OCI-LY1 (cell line): ENCODE data around the gene COL6A3.

Experiments
- H2AFZ ChIP-seq: fragments of 200-600 bp; sonication (generic), shearing (Covaris generic); 2 replicates; pipeline ENCODE4 v1.6.0; 2014; ENCODE audit warnings: antibody characterized with exemption, mild to moderate bottlenecking, low read length
- H3F3A ChIP-seq: fragments of 200-600 bp; sonication (generic), shearing (Covaris generic); 2 replicates; pipeline ENCODE4 v1.6.0; 2014; ENCODE audit warnings: mild to moderate bottlenecking, antibody characterized with exemption, low read length, moderate library complexity; ENCODE audit not compliant: insufficient read depth
- H3K27ac ChIP-seq: fragments of 200-600 bp; sonication (generic); 2 replicates; pipeline ENCODE4 v1.5.1; 2014; ENCODE audit warnings: low read length, mixed run types, mild to moderate bottlenecking, low read depth; ENCODE audit not compliant: poor library complexity, severe bottlenecking
- H3K27me3 ChIP-seq: fragments of 200-600 bp; sonication (generic); 2 replicates; pipeline ENCODE4 v1.6.0; 2014; ENCODE audit warnings: antibody characterized with exemption, mild to moderate bottlenecking, low read length, moderate library complexity; ENCODE audit not compliant: insufficient read depth
- H3K36me3 ChIP-seq: fragments of 200-600 bp; sonication (generic); 2 replicates; pipeline ENCODE4 v1.6.1; 2014; ENCODE audit warnings: mild to moderate bottlenecking, antibody characterized with exemption, low read length, moderate library complexity, mixed read lengths; ENCODE audit not compliant: insufficient read depth
- H3K4me1 ChIP-seq: fragments of 200-600 bp; sonication (generic); 2 replicates; pipeline ENCODE4 v1.5.1; 2014; ENCODE audit warnings: mild to moderate bottlenecking, low read length, moderate library complexity; ENCODE audit not compliant: insufficient read depth, severe bottlenecking
- H3K4me2 ChIP-seq: fragments of 200-600 bp; sonication (generic), shearing (Covaris generic); 2 replicates; pipeline ENCODE4 v1.6.1; 2014; ENCODE audit warnings: low read length
- H3K4me3 ChIP-seq: fragments of 200-600 bp; sonication (generic); 2 replicates; pipeline ENCODE4 v1.5.1; 2014; ENCODE audit warnings: low read length, low read depth, mild to moderate bottlenecking, mixed read lengths; ENCODE audit not compliant: poor library complexity, severe bottlenecking
- H3K79me2 ChIP-seq: fragments of 200-600 bp; shearing (Covaris generic); 2 replicates; pipeline ENCODE4 v1.6.1; 2016; ENCODE audit warnings: mixed run types, low read length, mixed read lengths; ENCODE audit not compliant: insufficient read depth
- H3K9ac ChIP-seq: fragments of 200-600 bp; sonication (generic), shearing (Covaris generic); 2 replicates; pipeline ENCODE4 v1.6.1; 2014; ENCODE audit warnings: mild to moderate bottlenecking, low read length, mixed read lengths
- H3K9me2 ChIP-seq: fragments of 200-600 bp; sonication (generic), shearing (Covaris generic); 2 replicates; pipeline ENCODE4 v1.6.1; 2014; ENCODE audit warnings: low read depth, mild to moderate bottlenecking, low read length, mixed read lengths
- H3K9me3 ChIP-seq: fragments of 200-600 bp; shearing (Covaris generic); 2 replicates; pipeline ENCODE4 v1.6.1; 2014; ENCODE audit warnings: low read length, mixed read lengths
- H4K20me1 ChIP-seq: fragments of 200-600 bp; sonication (generic), shearing (Covaris generic); 2 replicates; pipeline ENCODE4 v1.6.0; 2016; ENCODE audit warnings: mild to moderate bottlenecking, low read length; ENCODE audit not compliant: insufficient read depth
- CTCF ChIP-seq: fragments of 200-600 bp; sonication (generic), shearing (Covaris generic); IDR thresholded peaks from 2 replicates; pipeline ENCODE4 v1.5.1; 2017; ENCODE audit warnings: mild to moderate bottlenecking, antibody characterized with exemption, low read length, moderate library complexity, mixed read lengths
- EZH2 ChIP-seq: fragments of 200-600 bp; sonication (generic), shearing (Covaris generic); IDR thresholded peaks from 2 replicates; pipeline ENCODE4 v1.8.0; 2017; ENCODE audit warnings: borderline replicate concordance, mixed run types, mild to moderate bottlenecking, antibody characterized with exemption, low read length, moderate library complexity, mixed read lengths

The COL6A3 gene

GRCh38 chr2:237438080-237438940 lies 24.3 kb upstream of the COL6A3 start:
- no peak overlapping the region for H3K4me2 ChIP-seq
- no peak overlapping the region for H2AFZ ChIP-seq
- H3K9me2 ChIP-seq, result no peaks in the 10 kb centered on the region
- no peaks in the 10 kb centered on the region for H3K4me1 ChIP-seq
- H3K9me3 ChIP-seq, result no peaks in the 10 kb centered on the region
- no peak overlapping the region for H3K4me3 ChIP-seq
- no peaks in the 10 kb centered on the region for H3K79me2 ChIP-seq
- no peak overlapping the region for H3K27ac ChIP-seq
- H3K9ac ChIP-seq, result no peak overlapping the region
- H4K20me1 ChIP-seq, result no peaks in the 10 kb centered on the region
- TF ChIP-seq EZH2 (no peak), CTCF (no peak)
- no peaks in the 10 kb centered on the region for H3K27me3 ChIP-seq
- H3F3A ChIP-seq, result no peaks in the 10 kb centered on the region
- H3K36me3 ChIP-seq, result no peaks in the 10 kb centered on the region

- no peak for TF ChIP-seq CTCF
- no peak for TF ChIP-seq EZH2
- H3K9me3 ChIP-seq, result no peaks in the 10 kb centered on the region
- no peaks in the 10 kb centered on the region for H3K4me1 ChIP-seq
- H3K9ac ChIP-seq, result no peak overlapping the region
- H3F3A ChIP-seq, result no peaks in the 10 kb centered on the region
- H2AFZ ChIP-seq, result no peak overlapping the region
- H4K20me1 ChIP-seq, result no peaks in the 10 kb centered on the region
- no peaks in the 10 kb centered on the region for H3K79me2 ChIP-seq
- no peaks in the 10 kb centered on the region for H3K9me2 ChIP-seq
- H3K27me3 ChIP-seq, result no peaks in the 10 kb centered on the region
- no peak overlapping the region for H3K27ac ChIP-seq
- H3K4me3 ChIP-seq, result no peak overlapping the region
- no peaks in the 10 kb centered on the region for H3K36me3 ChIP-seq
- H3K4me2 ChIP-seq, result no peak overlapping the region
Measured at GRCh38 chr2:237437566-237437965, 23.6 kb upstream of the COL6A3 start.

GRCh38 chr2:237435844-237436587 lies 22.1 kb upstream of the COL6A3 start:
- H3K9me2 ChIP-seq, result no peaks in the 10 kb centered on the region
- no peaks in the 10 kb centered on the region for H3F3A ChIP-seq
- no peak overlapping the region for H3K4me3 ChIP-seq
- no peak overlapping the region for H3K9ac ChIP-seq
- no peak overlapping the region for H3K4me2 ChIP-seq
- H2AFZ ChIP-seq, result no peak overlapping the region
- H3K27me3 ChIP-seq, result no peaks in the 10 kb centered on the region
- no peak for TF ChIP-seq EZH2
- TF ChIP-seq CTCF, result no peak
- no peaks in the 10 kb centered on the region for H4K20me1 ChIP-seq
- no peaks in the 10 kb centered on the region for H3K4me1 ChIP-seq
- H3K9me3 ChIP-seq, result no peaks in the 10 kb centered on the region
- H3K79me2 ChIP-seq, result no peaks in the 10 kb centered on the region
- no peak overlapping the region for H3K27ac ChIP-seq
- H3K36me3 ChIP-seq, result no peaks in the 10 kb centered on the region
